GM12878 (cell line): ENCODE results near the gene CLUH. TPM values are rescaled to one million over a fixed set of nuclear protein-coding genes. Genes with fewer than 3 reads are reported as not detected.
"Not testable (repeated sequence)": the region's sequence is repeated elsewhere in the genome, so short reads cannot be mapped to it uniquely, and the experiment has no call there.

Experiments used
- ATAC-seq: fragments of 200-7000 bp; cut with Tn5 transposase; 3 replicates; pipeline ENCODE4 v1.9.1; 2020; ENCODE audit warnings: mild to moderate bottlenecking, moderate library complexity
- BruUV-seq: library from RNA; stranded (reverse); fragments of 400-500 nt; replicated peaks from 2 replicates; lab custom pipeline; 2021; lab: Mats Ljungman, UMichigan
- CTCF ChIA-PET: fragments of 300-600 bp; sonication (Branson Sonifier 250); formaldehyde crosslinking; extraction: SDS; loops from one replicate; lab custom pipeline; 2021; ENCODE audit warnings: inconsistent platforms; lab: Yijun Ruan, JAX
- POLR2A ChIA-PET: fragments of 350-600 bp; formaldehyde crosslinking; extraction: SDS; loops from one replicate; lab custom pipeline; 2021; ENCODE audit warnings: inconsistent platforms; lab: Charles Lee
- RAD21 ChIA-PET: fragments of 300-600 bp; sonication (Branson Sonifier 250); formaldehyde crosslinking; loops from one replicate; lab custom pipeline; 2023; ENCODE audit warnings: antibody characterized with exemption; ENCODE audit not compliant: unreplicated experiment; lab: Charles Lee
- SMC1A ChIA-PET: fragments of 300-600 bp; sonication (Branson Sonifier 250); formaldehyde crosslinking; loops from one replicate; lab custom pipeline; 2023; ENCODE audit not compliant: unreplicated experiment, uncharacterized antibody; lab: Charles Lee
- DNase-seq: peaks from one replicate; pipeline ENCODE4 v3.0.0-alpha.2; 2011; ENCODE audit warnings: low read depth, low spot score
- FAIRE-seq: peaks from 3 replicates; lab custom pipeline; 2011; peaks lifted over from hg19 to GRCh38; lab: Jason Lieb, UNC
- H2AFZ ChIP-seq: 2 replicates; pipeline ENCODE4 v1.6.0; 2011; ENCODE audit warnings: low read depth, low read length, control low read depth; ENCODE audit not compliant: control insufficient read depth
- H3K27ac ChIP-seq: 2 replicates; pipeline ENCODE4 v1.5.1; 2011; ENCODE audit warnings: control low read depth; ENCODE audit not compliant: control insufficient read depth, insufficient read depth
- H3K27me3 ChIP-seq, 2 experiments: replicated peaks in 1 of 2; 2 replicates each; pipeline versions ENCODE4 v1.6.0 to v1.6.1; 2011; ENCODE audit warnings: low read length in 1 of 2; ENCODE audit not compliant: control insufficient read depth in 2 of 2, insufficient read depth in 2 of 2
- H3K36me3 ChIP-seq, 2 experiments: 2 replicates each; pipeline ENCODE4 v1.5.1; 2011; ENCODE audit warnings: low read length in 1 of 2; ENCODE audit not compliant: control insufficient read depth in 2 of 2, insufficient read depth in 2 of 2
- H3K4me1 ChIP-seq: 2 replicates; pipeline ENCODE4 v1.6.1; 2011; ENCODE audit warnings: mild to moderate bottlenecking, low read length, moderate library complexity, mixed read lengths; ENCODE audit not compliant: control insufficient read depth, insufficient read depth
- H3K4me2 ChIP-seq: 2 replicates; pipeline ENCODE4 v1.6.0; 2011; ENCODE audit warnings: control low read depth; ENCODE audit not compliant: control insufficient read depth, insufficient read depth
- H3K4me3 ChIP-seq: fragments of 200-600 bp; sonication (generic); 2 replicates; pipeline ENCODE4 v1.5.1; 2016
- H3K79me2 ChIP-seq: 2 replicates; pipeline ENCODE4 v1.6.0; 2011; ENCODE audit warnings: low read length; ENCODE audit not compliant: control insufficient read depth, insufficient read depth
- H3K9ac ChIP-seq: 2 replicates; pipeline ENCODE4 v1.8.0; 2011; ENCODE audit warnings: low read length, control low read depth, mixed read lengths; ENCODE audit not compliant: control insufficient read depth, insufficient read depth
- H3K9me3 ChIP-seq: replicated peaks from 3 replicates; pipeline ENCODE4 v1.5.1; 2011; ENCODE audit warnings: mild to moderate bottlenecking, low read length; ENCODE audit not compliant: control insufficient read depth, insufficient read depth
- H4K20me1 ChIP-seq: 2 replicates; pipeline ENCODE4 v1.6.0; 2011; ENCODE audit not compliant: control insufficient read depth, insufficient read depth
- BRCA1 ChIP-seq: IDR thresholded peaks from 2 replicates; pipeline ENCODE4 v1.6.1; 2011; ENCODE audit warnings: low read depth, low read length, improper control_type of control experiment
- DPF2 ChIP-seq: fragments of 450-650 bp; IDR thresholded peaks from 2 replicates; pipeline ENCODE4 v1.6.1; 2017; ENCODE audit warnings: mild to moderate bottlenecking
- IKZF2 ChIP-seq, 2 experiments: fragments of 450-650 bp; IDR thresholded peaks; 2 replicates each; pipeline ENCODE4 v1.6.1; 2017; ENCODE audit warnings: mild to moderate bottlenecking in 2 of 2, moderate library complexity in 2 of 2
- IRF3 ChIP-seq: fragments of 450-650 bp; IDR thresholded peaks from 2 replicates; pipeline ENCODE4 v1.6.1; 2014; ENCODE audit warnings: mild to moderate bottlenecking
- MEF2B ChIP-seq: fragments of 450-650 bp; IDR thresholded peaks from 2 replicates; pipeline ENCODE4 v1.6.1; 2018; ENCODE audit warnings: mild to moderate bottlenecking, moderate library complexity; ENCODE audit not compliant: partially characterized antibody, poor library complexity, severe bottlenecking
- PRDM15 ChIP-seq: fragments of 450-650 bp; formaldehyde crosslinking; IDR thresholded peaks from 2 replicates; pipeline ENCODE4 v1.4.0; 2020; ENCODE audit warnings: mild to moderate bottlenecking, moderate library complexity
- RAD51 ChIP-seq: fragments of 450-650 bp; IDR thresholded peaks from 2 replicates; pipeline ENCODE4 v1.6.1; 2016; ENCODE audit warnings: moderate library complexity, mild to moderate bottlenecking, inconsistent platforms
- SMAD5 ChIP-seq: IDR thresholded peaks from 2 replicates; pipeline ENCODE4 v1.6.1; 2016; ENCODE audit warnings: antibody characterized with exemption, low read depth
- SREBF2 ChIP-seq: IDR thresholded peaks from 2 replicates; pipeline ENCODE4 v1.6.1; 2012; ENCODE audit warnings: mild to moderate bottlenecking, low read length
- SRF ChIP-seq, 2 experiments: IDR thresholded peaks; 2 replicates each; pipeline ENCODE4 v1.6.1; 2011; ENCODE audit warnings: low read depth in 2 of 2, low read length in 2 of 2, mild to moderate bottlenecking in 1 of 2, moderate library complexity in 1 of 2
- TCF3 ChIP-seq: IDR thresholded peaks from 2 replicates; pipeline ENCODE4 v1.6.1; 2012; ENCODE audit warnings: low read depth, mild to moderate bottlenecking, low read length, borderline replicate concordance; ENCODE audit not compliant: insufficient read depth
- ZNF622 ChIP-seq: fragments of 450-650 bp; IDR thresholded peaks from 2 replicates; pipeline ENCODE4 v1.6.1; 2017; ENCODE audit warnings: mild to moderate bottlenecking, inconsistent platforms
- WGBS: methylation state at CpG from one replicate; pipeline ENCODE4 v1.1.6; 2016; ENCODE audit warnings: low lambda C conversion rate; ENCODE audit not compliant: insufficient replicate concordance, insufficient coverage; ENCODE audit errors: missing lambda C conversion rate; 5-methylcytosine and 5-hydroxymethylcytosine counted together
- in situ Hi-C: fragments of 300-500 bp; cut with MboI; formaldehyde crosslinking; loops from 9 replicates; pipeline ENCODE4 v1.14.3; 2018; ENCODE audit warnings: mixed read lengths
- intact Hi-C: fragments of 100-400 bp; cut with micrococcal nuclease; formaldehyde crosslinking; loops from one replicate; pipeline ENCODE4 v1.14.2; 2022; ENCODE audit not compliant: unreplicated experiment
- polyA plus RNA-seq, 11 experiments: library from polyadenylated mRNA; depleted of rRNA in 4 of 11; unstranded in 6 of 11; stranded (reverse) in 5 of 11; fragments of >200 nt; fragmentation: Nextera tagmentation in 4 of 11; fragmentation: Illumina TruSeq in 1 of 11; extraction: Ambion mirVana in 4 of 11; extraction: Trizol in 1 of 11; gene quantifications; 1 replicate in 1 of 11; 2 replicates in 10 of 11; pipeline versions ENCODE4 v1.2.1 to v1.2.3, GENCODE V29; 2011 to 2016; ENCODE audit warnings: inconsistent platforms in 2 of 11, missing spikeins in 2 of 11, low read depth in 1 of 11
- total RNA-seq, 4 experiments: library from RNA; depleted of rRNA in 3 of 4; stranded (reverse); fragments of >200 nt in 3 of 4; fragmentation: Illumina TruSeq in 1 of 4; extraction: Trizol in 1 of 4; gene quantifications; 2 replicates each; pipeline versions ENCODE4 v1.2.1 to v1.2.3, GENCODE V29; 2013 to 2021

CLUH gene
- total and polyA plus RNA-seq, 10 of the 15 experiments (the other 5 are each of a cell fraction or from before 2014, with no cell fraction given) = 0.11 to 147 (median 60.2) TPM

- no peak for TF ChIP-seq PRDM15 (CRISPR knock-in tag)
- no peak for TF ChIP-seq SREBF2
- TF ChIP-seq RAD51 = no peak
These were observed 29.9 kb downstream of the CLUH start (continued) for GRCh38 chr17:2681650-2682049.

GRCh38 chr17:2680961-2681360 is 30.6 kb downstream of the CLUH start:
- Histone ChIP-seq H3K79me2 (no peaks in the 10 kb centered on the region), H3K27ac (no peak overlapping the region), H3K9ac (no peak overlapping the region), H2AFZ (no peak overlapping the region), H3K4me3 (no peak overlapping the region), H3K9me3 (no peaks in the 10 kb centered on the region), H3K36me3 (peaks cover 7 to 30% of the 10 kb centered on the region in 2 experiments), H3K4me1 (no peaks in the 10 kb centered on the region), H3K27me3 (no peaks in the 10 kb centered on the region), H4K20me1 (no peaks in the 10 kb centered on the region), H3K4me2 (no peak overlapping the region)
- no TSS peak for BruUV-seq
- CTCF ChIA-PET = interaction anchor here (1.3 kb wide), 1 partner anchor 299 kb away, joined by 4 read pairs; no protein-coding TSS in a partner anchor
- RAD21 ChIA-PET = no interaction called here
- no peak for ATAC-seq
- TF ChIP-seq ZNF622 = no peak
- no peak for TF ChIP-seq DPF2
- no peak for TF ChIP-seq RAD51
- no peak for TF ChIP-seq SRF (IDR thresholded peaks at IDR 0.05; ENCODE audit: low read depth in 2 of 2, low read length in 2 of 2)
- no peak for TF ChIP-seq SMAD5
- TF ChIP-seq IKZF2 (IDR thresholded peaks at IDR 0.05) = no peak
- no peak for TF ChIP-seq TCF3
- no peak for TF ChIP-seq IRF3
- no peak for TF ChIP-seq MEF2B
- no peak for TF ChIP-seq BRCA1
- intact Hi-C loops = no loop called here
- POLR2A ChIA-PET = no interaction called here
- no peak for FAIRE-seq
- SMC1A ChIA-PET = no interaction called here
- WGBS = 98% methylated on average over 2 of the region's 2 CpGs
- DNase-seq = no peak
- in situ Hi-C loops = no loop called here

GRCh38 chr17:2679247-2679646 is 32.3 kb downstream of the CLUH start:
- peaks cover 7 to 34% of the 10 kb centered on the region in 2 experiments for H3K36me3 ChIP-seq
- POLR2A ChIA-PET, FAIRE-seq, H4K20me1 ChIP-seq, H3K27me3 ChIP-seq, H3K9ac ChIP-seq, H3K27ac ChIP-seq, in situ Hi-C loops, H2AFZ ChIP-seq, BruUV-seq, H3K9me3 ChIP-seq, H3K4me1 ChIP-seq, H3K79me2 ChIP-seq, SMC1A ChIA-PET, CTCF ChIA-PET, ATAC-seq, intact Hi-C loops, H3K4me2 ChIP-seq, H3K4me3 ChIP-seq, DNase-seq: not testable (repeated sequence)
- RAD21 ChIA-PET = interaction anchor here (0.7 to 1.5 kb wide), 2 partner anchors 12 to 83 kb away, joined by 3 to 5 read pairs; no protein-coding TSS in a partner anchor
- 95% methylated on average over 1 of the region's 1 CpG for WGBS
